HG03175 (cell line): ENCODE measurements around the gene ACOT7.
A peak's percentile ranks its signal among the peaks of the same experiment; 100 is the strongest.
"Not testable (repeated sequence)": the region's sequence is repeated elsewhere in the genome, so short reads cannot be mapped to it uniquely, and the experiment has no call there.

ENCODE experiments used
- ATAC-seq: cut with Tn5 transposase; IDR thresholded peaks from one replicate; pipeline ENCODE4 v1.9.1; 2021; ENCODE audit warnings: mild to moderate bottlenecking, moderate library complexity; ENCODE audit not compliant: unreplicated experiment

The ACOT7 gene

DNA sequence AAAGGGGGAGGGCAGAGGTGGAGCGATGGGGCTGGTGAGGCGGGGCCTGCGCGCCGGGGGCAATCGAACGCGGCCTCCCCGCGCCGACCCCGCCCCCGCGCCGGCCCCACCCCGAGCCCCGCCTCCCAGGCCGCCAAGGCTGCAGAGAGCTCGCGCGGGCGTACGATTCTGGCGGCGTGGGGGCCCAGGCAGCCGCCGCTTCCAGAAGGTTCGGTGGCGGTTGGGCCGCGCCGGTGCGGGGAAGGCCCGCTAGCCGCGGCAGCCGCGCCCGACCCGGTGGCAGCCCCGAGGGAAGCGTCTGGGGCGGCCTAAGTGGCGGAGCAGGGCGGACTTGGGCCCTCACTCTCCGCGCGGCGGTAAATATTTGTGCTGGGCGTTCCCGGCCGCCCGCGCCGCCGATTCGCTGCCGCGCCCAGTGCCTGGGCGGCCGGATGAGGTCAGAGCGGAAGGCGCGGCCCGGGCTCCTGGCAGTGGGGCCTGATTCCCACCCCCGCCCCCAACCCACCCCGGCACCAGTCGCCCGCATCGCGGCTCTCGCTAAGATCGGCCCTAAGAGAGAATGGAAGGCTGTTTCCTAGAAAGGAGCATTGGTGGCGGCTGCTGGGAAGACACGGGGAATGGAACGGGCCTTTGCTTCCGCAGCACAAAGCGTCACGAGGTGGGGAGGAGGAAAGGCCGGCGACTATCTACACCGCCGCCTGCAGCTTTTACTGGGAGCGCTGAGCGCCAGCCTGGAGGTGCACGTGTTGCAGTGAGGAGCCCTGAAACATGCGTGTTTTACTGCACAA is at the start of gene ACOT7:
Gene ACOT7 (minus strand): TSS at position 368 of the 788 bp plus-strand sequence. CDS start 368 bp downstream, outside the sequence.
- peak; percentile 82 for ATAC-seq

GRCh38 chr1:6441586-6441985 is 48.0 kb upstream of the ACOT7 start:
- no peak for ATAC-seq

- no peak for ATAC-seq
These were observed 46.9 kb upstream of the ACOT7 start for GRCh38 chr1:6440198-6441126.

- ATAC-seq, result peak; percentile 46
These were observed 44.5 kb upstream of the ACOT7 start for GRCh38 chr1:6438047-6438525.

GRCh38 chr1:6437012-6437700 is 43.6 kb upstream of the ACOT7 start:
- ATAC-seq, result not testable (repeated sequence)

DNA sequence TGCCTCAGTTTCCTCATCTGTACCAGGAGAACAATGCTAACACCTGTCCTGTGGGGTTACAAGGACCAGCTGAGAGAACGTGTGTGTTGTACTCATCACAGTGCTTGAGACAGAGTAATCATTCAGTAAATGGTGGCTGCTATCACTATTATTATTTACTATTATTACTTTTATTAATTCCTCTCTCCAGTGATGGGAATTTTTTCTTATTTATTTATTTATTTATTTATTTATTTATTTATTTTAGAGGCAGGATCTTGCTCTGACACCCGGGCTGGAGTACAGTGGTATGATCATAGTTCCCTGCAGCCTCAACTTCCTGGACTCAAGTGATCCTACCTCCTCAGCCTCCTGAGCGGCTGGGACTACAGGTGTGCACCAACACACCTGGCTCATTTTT is 42.7 kb upstream of the ACOT7 start:
- not testable (repeated sequence) for ATAC-seq

- no peak for ATAC-seq
These were observed 42.0 kb upstream of the ACOT7 start for GRCh38 chr1:6435547-6435946.

GRCh38 chr1:6435129-6435528 is 41.6 kb upstream of the ACOT7 start:
- ATAC-seq, result no peak

GRCh38 chr1:6434186-6434585 is 40.6 kb upstream of the ACOT7 start:
- ATAC-seq, result no peak

- ATAC-seq, result not testable (repeated sequence)
These were observed 38.3 kb upstream of the ACOT7 start for GRCh38 chr1:6431645-6432579.

- not testable (repeated sequence) for ATAC-seq
These were observed 36.3 kb upstream of the ACOT7 start for GRCh38 chr1:6429660-6430411.

DNA sequence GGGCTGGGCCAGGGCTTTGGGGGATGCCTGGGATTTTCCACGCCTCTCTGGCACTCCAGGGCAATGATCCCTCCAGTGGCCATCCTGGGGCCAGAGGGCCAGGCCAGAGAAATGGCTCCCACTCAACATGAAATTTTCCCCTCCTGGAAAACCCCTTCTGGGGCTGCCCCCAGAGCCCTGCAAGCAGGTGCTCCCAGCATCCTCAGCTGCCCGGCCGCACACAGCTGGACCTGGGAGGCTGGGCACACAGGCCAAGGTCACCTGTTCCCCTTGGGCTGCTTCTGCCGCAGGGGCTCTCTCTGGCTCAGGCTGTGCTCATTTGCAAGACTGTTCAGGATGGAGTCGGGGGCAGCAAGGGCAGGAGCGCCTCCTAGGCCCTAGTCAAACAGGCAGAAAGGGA is 34.9 kb upstream of the ACOT7 start:
- ATAC-seq, result not testable (repeated sequence)

DNA sequence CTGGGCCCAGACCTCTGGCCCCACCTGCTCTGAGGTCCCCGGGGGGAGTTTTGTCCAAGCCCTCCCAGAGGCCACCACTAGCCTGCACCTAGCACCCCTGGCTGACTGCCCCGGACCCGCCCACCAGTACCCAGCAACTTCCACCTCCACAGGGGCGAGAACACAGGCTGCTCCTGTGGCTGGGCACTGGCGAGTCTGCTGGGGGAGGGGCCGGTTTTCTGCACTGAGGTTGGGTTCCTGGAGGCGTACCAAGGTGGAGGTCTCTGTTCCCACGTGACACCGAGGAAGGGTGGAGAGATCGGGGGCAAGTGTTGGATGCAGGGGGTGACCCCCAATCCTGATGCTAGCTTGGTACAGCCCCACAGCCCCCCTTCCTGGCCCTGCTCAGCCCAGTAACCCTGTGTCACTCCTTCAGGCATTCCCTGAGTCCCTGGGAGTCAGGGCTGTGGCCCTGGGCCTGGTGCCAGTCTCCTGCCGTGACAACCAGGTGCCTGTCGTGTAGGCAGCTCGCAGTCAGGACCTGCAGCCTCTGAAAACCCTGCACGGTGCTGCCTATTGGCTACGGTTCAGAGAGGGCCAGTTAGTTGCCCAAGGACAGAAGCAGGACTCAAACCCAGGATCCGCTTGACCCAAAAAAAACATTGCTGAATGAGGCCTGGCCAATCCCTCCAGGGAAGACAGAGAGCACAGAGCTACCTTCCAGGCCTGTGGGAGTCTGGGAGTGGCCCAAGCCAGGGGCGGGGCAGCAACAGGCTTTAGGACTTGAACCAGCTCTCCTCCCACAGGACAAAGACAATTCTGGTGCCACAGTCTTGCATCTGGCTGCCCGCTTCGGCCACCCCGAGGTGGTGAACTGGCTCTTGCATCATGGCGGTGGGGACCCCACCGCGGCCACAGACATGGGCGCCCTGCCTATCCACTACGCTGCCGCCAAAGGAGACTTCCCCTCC is 34.1 kb upstream of the ACOT7 start:
- no peak for ATAC-seq

GRCh38 chr1:6426972-6427350 is 33.4 kb upstream of the ACOT7 start:
- no peak for ATAC-seq

DNA sequence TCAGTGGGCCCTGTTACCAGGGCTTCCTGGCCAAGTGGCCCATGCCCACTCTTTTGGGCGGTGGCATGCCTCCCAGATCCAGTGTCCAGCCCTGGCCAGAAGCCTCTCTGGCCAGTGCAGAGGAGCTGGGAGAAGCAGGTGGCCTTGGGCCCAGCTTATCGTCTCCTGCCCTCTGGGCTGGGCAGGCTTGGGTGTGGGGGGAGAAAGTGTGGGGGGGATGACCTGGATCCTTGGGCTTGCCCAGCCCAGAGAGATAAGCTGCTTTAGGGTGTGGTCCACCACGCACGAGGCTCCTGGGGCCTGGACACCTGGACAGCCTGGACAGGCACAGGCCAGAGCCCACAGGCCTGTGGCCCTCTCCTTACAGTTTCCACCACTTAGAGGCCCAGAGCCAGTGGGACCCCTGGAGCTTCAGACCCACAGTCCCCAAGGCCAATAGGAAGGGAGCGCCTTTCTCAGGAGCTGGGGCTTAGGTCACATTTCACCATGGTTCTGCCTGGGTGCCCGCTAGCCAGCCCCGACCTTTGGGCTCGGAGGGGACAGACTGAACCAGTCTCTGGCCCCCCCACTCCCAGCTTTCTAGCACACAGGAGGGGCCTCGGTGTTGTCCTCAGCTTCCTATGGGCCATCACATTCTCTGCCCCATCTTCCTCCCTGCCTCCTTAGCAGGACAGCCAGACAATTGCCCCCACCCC is 32.9 kb upstream of the ACOT7 start:
- ATAC-seq, result no peak

GRCh38 chr1:6425658-6426057 is 32.1 kb upstream of the ACOT7 start:
- ATAC-seq, result no peak
